Fibroblast of lung (primary cell): ENCODE results near the gene TAS1R1.

Experiments used
- CTCF ChIP-seq, 2 donors: IDR thresholded peaks in 1 of 2; conservative IDR thresholded peaks in 1 of 2; 1 replicate in 1 of 2; 2 replicates in 1 of 2; pipeline ENCODE4 v1.5.1; 2011 to 2012; ENCODE audit warnings: low read length in 2 of 2, control low read depth in 1 of 2, inconsistent platforms in 1 of 2, low read depth in 1 of 2, mild to moderate bottlenecking in 1 of 2
- EZH2 ChIP-seq: IDR thresholded peaks from 2 replicates; pipeline ENCODE4 v1.5.1; 2012; ENCODE audit warnings: low read length, control low read depth, mild to moderate bottlenecking; ENCODE audit errors: missing control alignments

- TF ChIP-seq CTCF (conservative IDR thresholded peaks at IDR 0.05 in 1 of 2, IDR thresholded peaks at IDR 0.05 in 1 of 2; ENCODE audit: low read depth in 1 of 2, low read length in 2 of 2), result no peak
- no peak for TF ChIP-seq EZH2
Observed at GRCh38 chr1:6560267-6560666, 5.2 kb downstream of the TAS1R1 start.
